Testis (tissue), 2 donors: ENCODE results near the gene APBA1.

Source experiments
- CTCF ChIP-seq, 3 experiments: fragments of 450-650 bp in 2 of 3; fragments of 200-600 bp in 1 of 3; sonication (generic) in 1 of 3; IDR thresholded peaks; one replicate each; pipeline ENCODE4 v1.5.1; 2016 to 2019; ENCODE audit warnings: antibody characterized with exemption in 3 of 3, mild to moderate bottlenecking in 2 of 3, moderate library complexity in 1 of 3
- POLR2A ChIP-seq: fragments of 450-650 bp; IDR thresholded peaks from one replicate; pipeline ENCODE4 v1.6.1; 2017; ENCODE audit warnings: antibody characterized with exemption, mild to moderate bottlenecking, moderate library complexity

GRCh38 chr9:69532396-69532795 is 139.8 kb downstream of the APBA1 start:
- no peak for TF ChIP-seq POLR2A
- no peak for TF ChIP-seq CTCF (IDR thresholded peaks at IDR 0.05)
